ENCODE results near the gene GIMAP5. TPM values are rescaled to one million over a fixed set of nuclear protein-coding genes. Genes with fewer than 3 reads are reported as not detected.

GIMAP5 gene
- total and polyA plus RNA-seq, 9 of the 15 experiments (the other 6 are each of a cell fraction or from before 2014, with no cell fraction given), result 0.35 TPM; not detected in 8

GRCh38 chr7:150787321-150788281, 50.4 kb downstream of the GIMAP5 start (continued):
- TF ChIP-seq GTF3C2 (IDR thresholded peaks at IDR 0.05; ENCODE audit: borderline replicate concordance, extremely low read depth, insufficient read length), result no peak
- peak; percentile 56; the same call in 1 of the 2 replicates for TF ChIP-seq NR2C1 (IDR thresholded peaks at IDR 0.05)
- peak; percentile 73 for TF ChIP-seq NR2C1 (tag; IDR thresholded peaks at IDR 0.05)
- no peak for TF ChIP-seq FOXJ3 (CRISPR knock-in tag; IDR thresholded peaks at IDR 0.05)
- no peak for TF ChIP-seq KAT8 (IDR thresholded peaks at IDR 0.05; ENCODE audit: low read depth)
- TF ChIP-seq POLR2AphosphoS2 (IDR thresholded peaks at IDR 0.05; ENCODE audit: low read length), result no peak
- peak; percentile 75 for TF ChIP-seq ATF7 (IDR thresholded peaks at IDR 0.05)
- no peak for TF ChIP-seq CBX1 (IDR thresholded peaks at IDR 0.05; ENCODE audit: low read depth)
- TF ChIP-seq ZNF695 (CRISPR knock-in tag; IDR thresholded peaks at IDR 0.05), result no peak
- peak; percentile 39; the same call in 1 of the 2 replicates for TF ChIP-seq MTA2 (IDR thresholded peaks at IDR 0.05; ENCODE audit: low read depth)
- TF ChIP-seq MAFK (IDR thresholded peaks at IDR 0.05; ENCODE audit: low read length), result no peak
- TF ChIP-seq ZEB2 (IDR thresholded peaks at IDR 0.05), result peak; percentile 86
- peak; percentile 74 for TF ChIP-seq CXXC5 (CRISPR knock-in tag; IDR thresholded peaks at IDR 0.05)
- no peak for TF ChIP-seq ZNF175 (CRISPR knock-in tag; IDR thresholded peaks at IDR 0.05; ENCODE audit: low read depth)
- no peak for TF ChIP-seq EP400 (IDR thresholded peaks at IDR 0.05)
- no peak for TF ChIP-seq TCF15 (CRISPR knock-in tag; IDR thresholded peaks at IDR 0.05)
- TF ChIP-seq SMARCA4 (IDR thresholded peaks at IDR 0.05), result peak; percentile 90
- TF ChIP-seq ZNF184 (CRISPR knock-in tag; IDR thresholded peaks at IDR 0.05), result no peak
- peak; percentile 90 for TF ChIP-seq SOX6 (IDR thresholded peaks at IDR 0.05)
- TF ChIP-seq ZNF280A (IDR thresholded peaks at IDR 0.05; ENCODE audit: low read depth, partially characterized antibody), result no peak
- no peak for TF ChIP-seq BRF1 (IDR thresholded peaks at IDR 0.05; ENCODE audit: borderline replicate concordance, extremely low read depth, insufficient read length)
- TF ChIP-seq TFAP4 (CRISPR knock-in tag; IDR thresholded peaks at IDR 0.05; ENCODE audit: borderline replicate concordance), result 0 out of 2 replicates have a peak, but pooled peaks have one; percentile 15
- TF ChIP-seq BCOR (IDR thresholded peaks at IDR 0.05), result peak; percentile 83; the same call in 1 of the 2 replicates
- peak; percentile 42; the same call in 1 of the 2 replicates for TF ChIP-seq TAL1 (IDR thresholded peaks at IDR 0.05)

All from K562 (cell line).